Tibial nerve (tissue), 4 donors: ENCODE data around the gene GIMAP2.

Source experiments
- CTCF ChIP-seq, 5 experiments: fragments of 200-600 bp in 3 of 5; fragments of 450-650 bp in 2 of 5; sonication (generic) in 3 of 5; IDR thresholded peaks; one replicate each; pipeline ENCODE4 v1.5.1; 2016 to 2019; ENCODE audit warnings: antibody characterized with exemption in 5 of 5, mild to moderate bottlenecking in 3 of 5, moderate library complexity in 2 of 5
- EP300 ChIP-seq, 2 donors: sonication (generic); formaldehyde crosslinking; IDR thresholded peaks; one replicate each; pipeline ENCODE4 v1.6.1; 2017; ENCODE audit warnings: antibody characterized with exemption in 2 of 2, mild to moderate bottlenecking in 1 of 2
- POLR2A ChIP-seq, 2 donors: fragments of 450-650 bp; IDR thresholded peaks; one replicate each; pipeline ENCODE4 v1.6.1; 2017; ENCODE audit warnings: antibody characterized with exemption in 2 of 2, mild to moderate bottlenecking in 2 of 2, moderate library complexity in 2 of 2

DNA sequence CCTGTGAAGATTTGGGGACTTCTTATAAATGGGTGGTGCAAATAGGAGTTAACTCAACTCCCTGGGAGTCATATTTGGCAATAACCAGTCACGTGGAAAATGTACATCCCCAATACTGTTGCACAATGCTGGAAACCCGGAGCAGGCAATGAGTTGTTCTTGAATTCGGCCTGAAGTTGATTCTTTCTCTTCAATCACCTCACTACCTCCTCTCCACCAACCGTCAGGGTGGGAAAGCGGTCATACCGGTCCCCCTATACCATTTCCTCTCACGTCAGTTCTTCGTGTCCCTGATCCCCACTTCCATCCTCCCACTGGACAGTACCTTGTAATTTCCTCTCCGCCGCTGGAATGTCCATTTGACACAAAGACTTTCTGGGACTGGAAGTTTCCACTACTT lies 54.5 kb downstream of the GIMAP2 start:
- TF ChIP-seq CTCF (IDR thresholded peaks at IDR 0.05) (no peak), POLR2A (IDR thresholded peaks at IDR 0.05) (no peak), EP300 (IDR thresholded peaks at IDR 0.05) (peak in 1 of 2 donors; percentile 58)
